Testis (tissue), 2 donors: ENCODE results near the gene ILKAP.

Source experiments
- CTCF ChIP-seq, 3 experiments: fragments of 450-650 bp in 2 of 3; fragments of 200-600 bp in 1 of 3; sonication (generic) in 1 of 3; IDR thresholded peaks; one replicate each; pipeline ENCODE4 v1.5.1; 2016 to 2019; ENCODE audit warnings: antibody characterized with exemption in 3 of 3, mild to moderate bottlenecking in 2 of 3, moderate library complexity in 1 of 3
- POLR2A ChIP-seq: fragments of 450-650 bp; IDR thresholded peaks from one replicate; pipeline ENCODE4 v1.6.1; 2017; ENCODE audit warnings: antibody characterized with exemption, mild to moderate bottlenecking, moderate library complexity

GRCh38 chr2:238141541-238142318, 61.8 kb downstream of the ILKAP start:
- TF ChIP-seq CTCF (IDR thresholded peaks at IDR 0.05) (no peak), POLR2A (no peak)
